Measurements from ENCODE around the gene MOG. TPM values are rescaled to one million over a fixed set of nuclear protein-coding genes. Genes with fewer than 3 reads are reported as not detected.
"Not testable (repeated sequence)": the region's sequence is repeated elsewhere in the genome, so short reads cannot be mapped to it uniquely, and the experiment has no call there.

The MOG gene
- total RNA-seq, 2 donors from 2014 or later, result 0.16 to 2.4 TPM

DNA sequence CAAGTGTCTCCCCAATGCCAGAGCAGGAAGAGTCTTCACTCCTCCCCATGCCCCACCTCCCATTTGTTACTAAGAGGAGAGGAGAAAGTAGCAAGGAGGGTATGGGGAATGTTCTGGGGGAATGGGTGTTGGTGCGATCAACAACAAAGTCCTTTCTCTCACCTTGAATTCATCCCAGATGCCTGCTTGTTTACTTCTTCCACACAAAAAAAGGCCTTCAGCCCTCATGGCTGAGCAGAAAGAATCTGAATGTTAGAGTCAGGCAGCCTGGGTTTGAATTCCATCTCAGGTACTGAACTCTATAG, 9.9 kb downstream of the MOG start:
- no peak for TF ChIP-seq CTCF (IDR thresholded peaks at IDR 0.05)
- peak overlapping the region in 1 of 2 donors; percentile 25 for H3K27ac ChIP-seq
- H3K36me3 ChIP-seq, result no peaks in the 10 kb centered on the region
- no peaks in the 10 kb centered on the region for H3K27me3 ChIP-seq
- DNase-seq (ENCODE audit: low spot score), result no peak
- no peaks in the 10 kb centered on the region for H3K9me3 ChIP-seq
- H3K4me1 ChIP-seq, result no peaks in the 10 kb centered on the region
- no peak overlapping the region for H3K4me3 ChIP-seq

DNA sequence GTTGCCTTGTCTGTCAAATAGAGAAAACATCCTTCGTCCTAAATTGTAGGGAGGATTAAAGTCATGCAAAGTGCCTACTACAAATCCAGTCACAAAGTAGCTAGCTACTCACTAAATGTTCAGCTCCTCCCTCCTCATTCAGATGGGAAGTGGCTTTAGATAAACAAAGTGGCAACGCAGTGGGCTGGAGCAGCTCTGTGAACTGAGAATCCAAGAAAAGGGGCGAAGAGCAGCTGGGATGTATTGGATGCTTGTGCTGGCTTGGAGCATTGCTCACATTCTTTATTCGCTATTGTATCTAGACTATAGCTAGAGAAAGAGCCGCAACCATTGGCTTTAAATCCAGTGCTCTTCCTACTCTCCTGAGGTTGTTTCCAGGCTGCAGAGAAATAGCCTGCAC, 10.3 kb downstream of the MOG start:
- Histone ChIP-seq H3K27ac (peak overlapping the region in 1 of 2 donors; percentile 25), H3K27me3 (no peaks in the 10 kb centered on the region)
- TF ChIP-seq CTCF (IDR thresholded peaks at IDR 0.05), result no peak

DNA sequence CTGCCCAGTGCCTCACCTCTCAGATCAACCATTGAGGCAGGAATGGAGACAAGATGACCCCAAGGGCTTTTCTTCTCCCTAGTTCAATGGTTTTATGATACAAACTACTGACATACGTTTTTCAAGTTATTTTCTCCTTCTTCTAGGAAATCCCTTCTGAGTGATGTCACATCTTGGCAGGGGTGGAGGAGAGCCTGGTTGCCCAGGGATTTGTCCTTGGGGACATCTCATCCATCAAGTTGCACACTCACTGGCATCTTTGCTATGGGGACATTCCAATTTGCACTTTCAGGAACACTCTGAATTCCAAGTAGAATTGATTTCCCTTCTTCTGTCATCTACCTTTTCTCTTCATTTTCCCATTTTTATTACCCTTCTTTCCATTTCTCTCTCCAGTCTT, 14.1 kb downstream of the MOG start:
- Histone ChIP-seq H3K4me3 (no peak overlapping the region), H3K27me3 (no peaks in the 10 kb centered on the region), H3K4me1 (no peaks in the 10 kb centered on the region), H3K36me3 (no peaks in the 10 kb centered on the region), H3K27ac (no peak overlapping the region), H3K9me3 (no peaks in the 10 kb centered on the region)
- no peak for DNase-seq (ENCODE audit: low spot score)
- TF ChIP-seq CTCF (IDR thresholded peaks at IDR 0.05), result no peak

More for the DNA sequence above, 10.3 kb downstream of the MOG start:
- no peak for DNase-seq (ENCODE audit: low spot score)
- Histone ChIP-seq H3K9me3 (no peaks in the 10 kb centered on the region), H3K36me3 (no peaks in the 10 kb centered on the region), H3K4me1 (no peaks in the 10 kb centered on the region), H3K4me3 (no peak overlapping the region)

- not testable (repeated sequence) for H3K4me1 ChIP-seq; H3K36me3 ChIP-seq; H3K9me3 ChIP-seq; H3K27ac ChIP-seq; H3K4me3 ChIP-seq; H3K27me3 ChIP-seq; DNase-seq (ENCODE audit: low spot score)
Measured at GRCh38 chr6:29672116-29672515, 15.2 kb downstream of the MOG start.

DNA sequence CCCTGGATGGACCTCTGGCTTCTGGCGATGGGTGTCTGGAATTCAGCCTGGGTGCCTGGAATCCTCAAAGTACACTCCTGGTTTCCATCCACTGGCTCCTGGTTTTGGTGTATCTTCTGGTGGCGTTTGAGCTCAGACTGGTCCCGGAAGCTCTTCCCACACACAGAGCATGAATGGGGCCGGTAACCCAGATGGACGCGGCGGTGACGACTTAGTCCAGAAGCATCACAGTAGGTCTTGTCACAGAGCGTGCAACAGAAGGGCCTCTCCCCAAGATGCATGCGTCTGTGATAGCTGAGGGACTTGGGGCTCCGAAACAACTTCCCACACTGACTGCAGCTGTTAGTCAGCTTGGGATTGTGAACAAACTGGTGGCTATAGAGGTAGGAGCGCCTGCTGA, 16.3 kb downstream of the MOG start:
- DNase-seq (ENCODE audit: low spot score), result no peak
- Histone ChIP-seq H3K36me3 (no peaks in the 10 kb centered on the region), H3K4me3 (no peak overlapping the region), H3K27ac (no peak overlapping the region), H3K27me3 (no peaks in the 10 kb centered on the region), H3K4me1 (peaks cover 0 to 6% of the 10 kb centered on the region in 2 donors), H3K9me3 (no peaks in the 10 kb centered on the region)
- TF ChIP-seq CTCF (IDR thresholded peaks at IDR 0.05), result no peak

- Histone ChIP-seq H3K4me1 (peaks cover 0 to 6% of the 10 kb centered on the region in 2 donors), H3K4me3 (no peak overlapping the region), H3K27me3 (no peaks in the 10 kb centered on the region), H3K27ac (no peak overlapping the region), H3K36me3 (no peaks in the 10 kb centered on the region), H3K9me3 (no peaks in the 10 kb centered on the region)
- TF ChIP-seq CTCF (IDR thresholded peaks at IDR 0.05), result no peak
- DNase-seq (ENCODE audit: low spot score), result no peak
Measured at GRCh38 chr6:29674008-29674407, 17.1 kb downstream of the MOG start.

Data from right atrium auricular region (tissue), 2 donors.